CD1c-positive myeloid dendritic cell (primary cell): ENCODE data around the gene PCNT.
"Not testable (repeated sequence)": the region's sequence is repeated elsewhere in the genome, so short reads cannot be mapped to it uniquely, and the experiment has no call there.

Experiments used
- DNase-seq: peaks from one replicate; pipeline ENCODE4 v3.0.0-alpha.2; 2016; ENCODE audit errors: extremely low spot score

PCNT gene

DNA sequence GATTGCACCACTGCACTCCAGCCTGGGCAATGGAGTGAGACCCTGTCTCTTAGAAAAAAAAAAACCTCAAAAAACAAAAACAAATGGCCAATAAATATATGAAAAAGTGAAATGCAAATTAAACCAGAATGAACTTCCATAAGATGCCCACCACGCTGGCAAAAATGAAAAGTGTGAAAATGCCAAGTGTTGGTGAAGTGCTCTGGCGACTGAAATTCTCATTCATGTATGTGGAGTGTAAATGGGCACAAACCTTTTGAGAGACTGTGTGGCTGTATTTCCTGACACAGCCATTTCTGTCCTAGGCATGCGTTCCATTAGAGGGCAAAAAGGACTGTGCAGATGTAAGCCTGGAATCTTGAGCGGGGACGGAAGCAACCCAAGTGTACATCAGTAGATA, 19.5 kb upstream of the PCNT start:
- no peak for DNase-seq

DNA sequence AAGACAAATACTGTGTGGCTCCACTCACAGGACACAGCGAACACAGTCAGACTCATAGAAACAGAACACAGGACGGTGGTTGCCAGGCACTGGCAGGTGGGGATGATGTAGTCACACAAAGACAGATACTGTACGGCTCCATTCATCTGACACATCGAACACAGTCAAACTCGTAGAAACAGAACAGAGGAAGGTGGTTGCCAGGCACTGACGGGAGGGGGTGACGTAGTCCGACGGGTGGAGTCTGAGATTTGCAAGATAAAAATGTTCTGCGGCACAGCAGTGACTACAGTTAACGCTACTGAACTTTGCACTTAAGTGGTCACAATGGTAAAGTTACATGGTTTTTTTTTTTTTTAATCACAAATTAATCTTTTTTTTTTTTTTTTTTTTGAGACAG, 19.0 kb upstream of the PCNT start:
- DNase-seq = no peak

DNA sequence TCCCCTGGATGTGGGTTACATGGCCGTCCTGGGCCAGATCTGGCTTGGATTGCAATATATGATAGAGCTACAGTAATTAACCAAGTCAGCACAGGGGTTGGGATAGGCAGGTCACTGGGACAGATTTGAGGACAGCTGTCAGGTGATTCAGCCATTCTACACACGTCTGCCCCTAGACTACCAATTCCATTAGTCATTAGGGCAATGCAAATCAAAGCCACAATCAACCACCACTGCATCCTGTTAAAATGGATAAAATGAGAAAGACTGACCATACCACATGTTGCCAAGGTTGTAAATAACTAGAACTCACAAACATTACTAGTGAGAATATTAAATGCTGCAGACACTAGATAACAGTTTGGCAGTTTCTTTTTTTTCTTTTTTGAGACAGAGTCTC, 16.3 kb upstream of the PCNT start:
- DNase-seq = no peak

GRCh38 chr21:46308431-46308830, 15.5 kb upstream of the PCNT start:
- DNase-seq = no peak

DNA sequence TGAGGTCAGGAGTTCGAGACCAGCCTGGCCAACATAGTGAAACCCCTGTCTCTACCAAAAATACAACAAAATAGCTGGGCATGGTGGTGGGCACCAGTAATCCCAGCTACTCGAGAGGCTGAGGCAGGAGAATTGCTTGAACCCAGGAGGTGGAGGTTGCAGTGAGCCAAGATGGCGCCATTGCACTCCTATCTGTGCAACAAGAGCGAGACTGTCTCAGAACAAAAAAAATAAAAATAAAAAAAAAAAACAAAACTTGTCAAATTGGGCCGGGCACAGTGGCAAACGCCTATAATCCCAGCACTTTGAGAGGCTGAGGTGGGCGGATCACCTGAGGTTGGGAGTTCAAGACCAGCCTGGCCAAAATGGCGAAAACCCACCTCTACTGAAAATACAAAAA, 13.7 kb upstream of the PCNT start:
- DNase-seq = not testable (repeated sequence)

DNA sequence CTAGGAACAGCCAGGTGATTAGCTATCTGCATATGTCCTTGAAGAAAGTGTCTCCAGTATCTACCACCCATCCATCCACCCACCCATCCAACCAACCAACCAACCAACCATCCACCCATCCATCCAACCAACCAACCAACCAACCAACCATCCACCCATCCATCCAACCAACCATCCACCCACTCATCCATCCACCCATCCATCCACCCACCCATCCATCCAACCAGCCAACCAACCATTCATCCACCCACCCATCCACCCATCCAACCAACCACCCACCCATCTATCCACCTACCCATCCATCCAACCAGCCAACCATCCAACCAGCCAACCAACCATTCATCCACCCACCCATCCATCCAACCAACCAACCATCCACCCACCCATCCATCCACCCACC, 12.4 kb upstream of the PCNT start:
- no peak for DNase-seq

- no peak for DNase-seq
These were observed 11.0 kb upstream of the PCNT start for GRCh38 chr21:46312949-46313348.

- no peak for DNase-seq
These were observed 9.4 kb upstream of the PCNT start for GRCh38 chr21:46314441-46315020.

- DNase-seq = no peak
These were observed 7.1 kb upstream of the PCNT start for GRCh38 chr21:46316708-46317324.

GRCh38 chr21:46317710-46318463, 6.1 kb upstream of the PCNT start:
- DNase-seq = no peak

- DNase-seq = no peak
These were observed 5.5 kb upstream of the PCNT start for GRCh38 chr21:46318464-46318845.

- no peak for DNase-seq
These were observed 4.8 kb upstream of the PCNT start for GRCh38 chr21:46319186-46319585.

GRCh38 chr21:46320331-46320801, 3.6 kb upstream of the PCNT start:
- DNase-seq = no peak

DNA sequence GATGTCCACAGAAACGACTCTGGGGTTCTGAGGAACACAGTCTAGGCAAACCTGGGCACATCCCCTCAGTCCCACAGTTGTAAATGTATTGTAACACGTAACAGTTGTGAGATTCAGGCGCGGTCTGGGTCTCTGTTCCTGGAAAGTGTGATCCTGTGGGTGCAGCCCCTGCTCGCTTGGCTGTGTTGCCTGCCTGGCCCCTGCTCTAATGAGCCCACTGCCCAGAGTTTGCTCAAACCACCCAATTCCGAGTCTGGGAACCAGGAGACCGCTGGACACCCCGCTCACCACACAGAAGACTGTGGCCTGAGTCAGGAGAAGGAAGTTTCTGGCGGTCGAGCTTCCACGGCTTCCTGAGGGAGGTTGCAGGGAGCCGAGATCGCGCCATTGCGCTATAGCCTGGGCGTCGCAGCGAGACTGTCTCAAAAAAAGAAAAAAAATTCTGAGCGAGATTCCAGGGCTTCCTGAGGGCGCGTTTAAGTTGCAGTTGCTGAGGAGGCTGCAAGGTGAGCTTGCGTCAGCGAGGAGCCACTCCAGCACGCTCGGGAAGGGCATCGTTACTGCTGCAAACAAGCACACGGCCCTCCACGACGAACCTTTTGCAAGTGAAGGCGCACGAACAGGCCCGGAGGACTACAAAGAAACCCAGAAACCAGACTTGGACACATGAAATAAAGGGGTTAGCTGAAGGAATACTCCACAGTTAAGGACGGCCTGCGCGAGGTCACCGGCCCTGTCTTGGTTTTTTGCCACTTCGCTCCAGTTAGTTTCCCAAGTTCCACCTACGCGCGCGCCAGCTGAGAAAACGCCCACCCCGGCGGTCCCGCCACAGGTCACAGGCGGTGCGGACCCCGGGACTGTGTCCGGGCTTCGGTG, 1.4 kb upstream of the PCNT start:
- peak; percentile 39 for DNase-seq

DNA sequence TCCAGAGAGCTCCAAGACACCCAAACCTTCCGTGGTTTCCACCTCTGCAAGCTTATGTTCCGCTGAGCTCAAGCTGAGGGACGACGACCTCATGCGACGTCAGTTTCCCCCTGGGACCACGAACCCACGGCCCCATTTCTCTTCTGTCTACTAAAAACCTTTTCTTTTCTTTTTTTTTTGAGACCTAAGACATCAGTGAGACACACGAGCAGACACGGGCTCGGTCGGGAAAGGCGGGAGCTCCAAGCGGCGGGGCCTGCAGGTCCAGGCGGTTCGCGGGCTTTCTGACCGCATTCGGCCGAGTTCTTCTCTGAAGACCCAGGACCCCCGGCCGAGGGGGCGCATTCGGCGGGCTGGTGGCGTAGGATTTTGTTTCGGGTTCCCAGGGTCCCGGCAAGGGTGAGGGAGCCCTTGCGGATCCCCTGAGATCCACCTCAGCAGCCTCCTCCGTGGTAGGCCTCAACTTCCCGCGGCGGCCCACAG, 688 bp upstream of the PCNT start:
- peak; percentile 2 for DNase-seq

- DNase-seq = peak; percentile 95
These were observed 575 bp downstream of the PCNT start for GRCh38 chr21:46324390-46325072.

- peak; percentile 24 for DNase-seq
These were observed 1.3 kb downstream of the PCNT start for GRCh38 chr21:46325073-46325912.

DNA sequence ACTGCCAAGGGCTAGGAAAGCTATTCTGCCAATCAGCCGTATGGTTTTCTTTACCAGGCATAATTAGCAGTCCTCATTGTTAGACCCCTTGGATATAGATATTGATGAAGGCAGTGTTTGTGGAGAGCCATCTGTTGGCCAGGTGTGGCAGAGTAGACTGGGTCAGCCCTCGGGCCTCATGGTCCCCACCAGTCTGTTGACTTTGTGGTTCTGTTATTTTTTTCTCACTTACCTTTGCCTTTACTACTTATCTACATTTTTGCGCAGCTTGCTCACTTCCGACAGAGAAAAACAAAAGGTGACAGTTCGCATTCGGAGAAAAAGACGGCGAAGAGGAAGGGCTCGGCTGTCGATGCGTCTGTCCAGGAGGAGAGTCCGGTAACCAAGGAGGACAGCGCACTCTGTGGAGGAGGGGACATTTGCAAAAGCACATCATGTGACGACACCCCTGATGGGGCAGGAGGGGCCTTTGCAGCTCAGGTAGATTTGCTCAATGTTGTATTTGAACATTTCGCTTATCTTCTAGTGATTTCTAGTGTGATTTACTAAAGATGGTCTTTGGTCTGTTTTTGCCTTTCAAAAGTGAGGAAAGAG, 2.3 kb downstream of the PCNT start:
- no peak for DNase-seq

DNA sequence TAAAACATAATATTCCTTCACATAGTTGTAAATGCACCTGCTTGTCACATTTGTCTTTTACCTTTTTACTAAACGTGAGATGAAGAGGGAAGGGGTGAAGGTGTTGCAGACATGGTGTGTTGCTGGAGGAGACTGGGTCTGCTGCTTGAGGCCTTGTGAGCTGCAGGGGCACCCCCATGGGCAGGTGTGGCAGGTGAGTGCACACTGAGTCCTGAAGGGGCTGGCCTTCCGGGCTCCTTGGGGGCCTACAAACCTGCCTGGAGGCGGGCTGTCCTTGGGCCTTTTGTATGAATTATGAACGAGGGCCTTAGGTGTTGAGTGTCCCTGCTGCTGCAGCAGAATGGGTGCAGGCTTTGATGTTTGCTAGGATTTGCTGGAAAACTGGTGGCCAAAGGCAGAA, 3.8 kb downstream of the PCNT start:
- no peak for DNase-seq

DNA sequence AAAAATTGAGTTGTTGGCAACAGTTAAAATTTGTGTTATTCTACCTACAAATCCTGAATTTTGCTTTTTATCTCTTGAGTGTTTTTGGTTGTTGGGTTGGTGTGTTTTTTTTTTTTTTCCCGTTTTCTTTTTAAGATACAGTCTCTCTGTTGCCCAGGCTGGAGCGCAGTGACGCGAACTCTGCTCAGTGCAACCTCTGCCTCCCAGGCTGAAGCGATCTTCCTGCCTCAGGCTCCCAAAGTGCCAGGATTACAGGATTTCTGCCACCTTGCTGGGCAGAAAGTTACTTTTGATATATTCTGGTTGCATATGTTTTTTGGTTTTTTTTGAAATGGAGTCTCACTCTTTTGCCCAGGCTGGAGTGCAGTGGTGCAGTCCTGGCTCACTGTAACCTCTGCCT, 4.2 kb downstream of the PCNT start:
- DNase-seq = no peak
